HepG2 (cell line): ENCODE measurements around the gene NFKBIL1. TPM values are rescaled to one million over a fixed set of nuclear protein-coding genes. Genes with fewer than 3 reads are reported as not detected.

ENCODE experiments used
- ATAC-seq: fragments of 200-7000 bp; cut with Tn5 transposase; 3 replicates; pipeline ENCODE4 v1.9.1; 2020; ENCODE audit warnings: mild to moderate bottlenecking, moderate library complexity
- BruUV-seq: library from RNA; stranded (reverse); fragments of 400-500 nt; replicated peaks from 2 replicates; lab custom pipeline; 2021; lab: Mats Ljungman, UMichigan
- CTCF ChIA-PET: fragments of 300-600 bp; formaldehyde crosslinking; extraction: SDS; loops from one replicate; lab custom pipeline; 2021; ENCODE audit warnings: low total read pairs, inconsistent platforms, low intra/inter-chr PET ratio; lab: Yijun Ruan, JAX
- POLR2A ChIA-PET: fragments of 350-600 bp; sonication (Branson Sonifier 250); formaldehyde crosslinking; loops from one replicate; lab custom pipeline; 2020; ENCODE audit warnings: antibody characterized with exemption, inconsistent platforms; lab: Yijun Ruan, JAX
- DNase-seq: peaks from one replicate; pipeline ENCODE4 v3.0.0-alpha.2; 2015; ENCODE audit warnings: low spot score
- FAIRE-seq: peaks from 3 replicates; lab custom pipeline; 2011; peaks lifted over from hg19 to GRCh38; lab: Jason Lieb, UNC
- H2AFZ ChIP-seq: one replicate; pipeline ENCODE4 v1.6.1; 2011; ENCODE audit warnings: low read length, inconsistent platforms
- H3K27ac ChIP-seq: fragments of 300-600 bp; 3 replicates; pipeline ENCODE4 v1.8.0; 2011; ENCODE audit warnings: mixed run types, mild to moderate bottlenecking, mixed read lengths, low read length, inconsistent platforms; ENCODE audit not compliant: insufficient read depth; ENCODE audit errors: extremely low read length
- H3K27me3 ChIP-seq, 2 experiments: fragments of 200-600 bp in 1 of 2; 2 replicates in 1 of 2; 3 replicates in 1 of 2; pipeline versions ENCODE4 v1.6.0 to v1.8.0; 2011; ENCODE audit warnings: low read length in 2 of 2, mild to moderate bottlenecking in 2 of 2, moderate library complexity in 2 of 2, inconsistent platforms in 1 of 2; ENCODE audit not compliant: insufficient read depth in 2 of 2, control insufficient read depth in 1 of 2
- H3K36me3 ChIP-seq, 2 experiments: fragments of 200-600 bp in 1 of 2; replicated peaks in 1 of 2; 2 replicates in 1 of 2; 3 replicates in 1 of 2; pipeline versions ENCODE4 v1.5.1 to v1.8.0; 2011; ENCODE audit warnings: low read length in 2 of 2, inconsistent platforms in 1 of 2; ENCODE audit not compliant: insufficient read depth in 2 of 2, control insufficient read depth in 1 of 2
- H3K4me1 ChIP-seq: 2 replicates; pipeline ENCODE4 v1.5.1; 2012; ENCODE audit warnings: low read length, inconsistent platforms; ENCODE audit not compliant: insufficient read depth
- H3K4me2 ChIP-seq: 2 replicates; pipeline ENCODE4 v1.6.0; 2011; ENCODE audit warnings: low read depth, low read length, inconsistent platforms
- H3K4me3 ChIP-seq, 3 experiments: fragments of 200-600 bp in 1 of 3; sonication (generic), shearing (Covaris generic) in 1 of 3; replicated peaks in 1 of 3; 2 replicates each; pipeline ENCODE4 v1.5.1; 2011 to 2016; ENCODE audit warnings: low read length in 3 of 3, inconsistent platforms in 2 of 3, low read depth in 2 of 3, mild to moderate bottlenecking in 2 of 3, control low read depth in 1 of 3, mixed read lengths in 1 of 3; ENCODE audit not compliant: insufficient read depth in 1 of 3
- H3K79me2 ChIP-seq: one replicate; pipeline ENCODE4 v1.6.1; 2011; ENCODE audit warnings: low read length, inconsistent platforms; ENCODE audit not compliant: insufficient read depth
- H3K9ac ChIP-seq: 2 replicates; pipeline ENCODE4 v1.6.0; 2011; ENCODE audit warnings: mild to moderate bottlenecking, low read depth, low read length, inconsistent platforms; ENCODE audit not compliant: insufficient read depth
- H3K9me3 ChIP-seq: 2 replicates; pipeline ENCODE4 v1.5.1; 2012; ENCODE audit warnings: mild to moderate bottlenecking, low read length
- H4K20me1 ChIP-seq: 2 replicates; pipeline ENCODE4 v1.6.0; 2011; ENCODE audit warnings: inconsistent platforms, mild to moderate bottlenecking, low read length, moderate library complexity; ENCODE audit not compliant: insufficient read depth
- CTCF ChIP-seq: sonication (generic); formaldehyde crosslinking; IDR thresholded peaks from 2 replicates; pipeline ENCODE4 v1.5.0; 2020; ENCODE audit warnings: mild to moderate bottlenecking, missing genetic modification reagents, moderate library complexity
- HDAC6 ChIP-seq: fragments of 200-600 bp; sonication (generic); IDR thresholded peaks from 2 replicates; pipeline ENCODE4 v1.7.0; 2017; ENCODE audit warnings: mild to moderate bottlenecking, antibody characterized with exemption, low read length, low read depth
- NCOA2 ChIP-seq: sonication (generic); formaldehyde crosslinking; IDR thresholded peaks from 2 replicates; pipeline ENCODE4 v1.8.0; 2022; ENCODE audit warnings: inconsistent platforms
- NR2C2 ChIP-seq: sonication (generic); formaldehyde crosslinking; IDR thresholded peaks from 2 replicates; pipeline ENCODE4 v1.4.0; 2020; ENCODE audit warnings: missing genetic modification reagents, mild to moderate bottlenecking, moderate library complexity, borderline replicate concordance
- POLR2A ChIP-seq, 2 experiments: IDR thresholded peaks; 2 replicates each; pipeline ENCODE4 v1.6.1; 2011; ENCODE audit warnings: low read depth in 2 of 2, low read length in 2 of 2, mild to moderate bottlenecking in 1 of 2, moderate library complexity in 1 of 2; ENCODE audit not compliant: insufficient read depth in 1 of 2
- RERE ChIP-seq: IDR thresholded peaks from 2 replicates; pipeline ENCODE4 v1.6.1; 2016; ENCODE audit warnings: low read depth, missing genetic modification reagents, missing compliant biosample characterization
- SIX1 ChIP-seq: sonication (generic); formaldehyde crosslinking; IDR thresholded peaks from 2 replicates; pipeline ENCODE4 v1.4.0; 2020; ENCODE audit warnings: missing genetic modification reagents, borderline replicate concordance
- SIX4 ChIP-seq: sonication (generic); formaldehyde crosslinking; IDR thresholded peaks from 2 replicates; pipeline ENCODE4 v1.4.0; 2020; ENCODE audit warnings: missing genetic modification reagents
- ZBTB38 ChIP-seq: sonication (generic); formaldehyde crosslinking; IDR thresholded peaks from 2 replicates; pipeline ENCODE4 v1.5.1; 2020; ENCODE audit warnings: mild to moderate bottlenecking, missing genetic modification reagents
- ZFX ChIP-seq: sonication (generic); formaldehyde crosslinking; IDR thresholded peaks from 2 replicates; pipeline ENCODE4 v1.4.0; 2020; ENCODE audit warnings: mild to moderate bottlenecking, low read depth, missing genetic modification reagents, moderate library complexity
- ZNF121 ChIP-seq: sonication (generic); formaldehyde crosslinking; IDR thresholded peaks from 2 replicates; pipeline ENCODE4 v1.5.0; 2020; ENCODE audit warnings: mild to moderate bottlenecking, missing genetic modification reagents
- ZNF230 ChIP-seq: sonication (generic); formaldehyde crosslinking; IDR thresholded peaks from 2 replicates; pipeline ENCODE4 v1.4.0; 2020; ENCODE audit warnings: mild to moderate bottlenecking, missing genetic modification reagents
- ZNF232 ChIP-seq: sonication (generic); formaldehyde crosslinking; IDR thresholded peaks from 2 replicates; pipeline ENCODE4 v1.4.0; 2020; ENCODE audit warnings: missing genetic modification reagents, borderline replicate concordance
- ZNF317 ChIP-seq: sonication (generic); formaldehyde crosslinking; IDR thresholded peaks from 2 replicates; pipeline ENCODE4 v1.5.0; 2020; ENCODE audit warnings: mild to moderate bottlenecking, missing genetic modification reagents
- ZNF670 ChIP-seq: sonication (generic); formaldehyde crosslinking; IDR thresholded peaks from 2 replicates; pipeline ENCODE4 v1.8.0; 2022; ENCODE audit warnings: mild to moderate bottlenecking, missing genetic modification reagents, borderline replicate concordance
- ZNF781 ChIP-seq: sonication (generic); formaldehyde crosslinking; IDR thresholded peaks from 2 replicates; pipeline ENCODE4 v1.5.1; 2020; ENCODE audit warnings: borderline replicate concordance, mild to moderate bottlenecking, missing genetic modification reagents; ENCODE audit errors: not compliant biosample characterization
- ZNF816 ChIP-seq: sonication (generic); formaldehyde crosslinking; IDR thresholded peaks from 2 replicates; pipeline ENCODE4 v1.8.0; 2022; ENCODE audit warnings: missing genetic modification reagents, mild to moderate bottlenecking, borderline replicate concordance
- ZSCAN22 ChIP-seq: sonication (generic); formaldehyde crosslinking; IDR thresholded peaks from 2 replicates; pipeline ENCODE4 v1.4.0; 2020; ENCODE audit warnings: mild to moderate bottlenecking, missing genetic modification reagents
- WGBS: methylation state at CpG from one replicate; pipeline ENCODE4 v1.1.6; 2017; ENCODE audit warnings: low lambda C conversion rate; 5-methylcytosine and 5-hydroxymethylcytosine counted together
- in situ Hi-C: cut with HindIII; loops from 2 replicates; pipeline ENCODE4 v1.10.0; 2017; ENCODE audit warnings: low pct_unique_long_range_greater_than_20kb; ENCODE audit not compliant: extremely low pct_ligation_motif_present
- intact Hi-C: fragments of 100-400 bp; cut with micrococcal nuclease; formaldehyde crosslinking; loops from one replicate; pipeline ENCODE4 v1.10.0; 2022; ENCODE audit not compliant: unreplicated experiment
- polyA plus RNA-seq, 8 experiments: library from polyadenylated mRNA; depleted of rRNA in 3 of 8; stranded (reverse) in 7 of 8; unstranded in 1 of 8; fragments of >200 nt; fragmentation: Illumina TruSeq in 4 of 8; extraction: Trizol in 4 of 8; gene quantifications; 2 replicates each; pipeline versions ENCODE4 v1.2.1 to v1.2.3, GENCODE V29; 2011 to 2016; ENCODE audit warnings: low read depth in 4 of 8, missing spikeins in 1 of 8, mixed read lengths in 1 of 8; ENCODE audit not compliant: insufficient read depth in 1 of 8
- total RNA-seq, 5 experiments: library from RNA; depleted of rRNA; stranded (reverse); fragments of >200 nt; fragmentation: Illumina TruSeq; extraction: Trizol; gene quantifications; 2 replicates each; pipeline ENCODE4 v1.2.3, GENCODE V29; 2016; ENCODE audit warnings: low read depth in 1 of 5

NFKBIL1 gene
- total and polyA plus RNA-seq, 2 of the 13 experiments (the other 11 are each of a cell fraction or from before 2014, with no cell fraction given) = 9.7 to 19.5 TPM

GRCh38 chr6:31528307-31528777 lies 19.1 kb upstream of the NFKBIL1 start:
- POLR2A ChIA-PET = interaction anchor here (0.8 to 8.3 kb wide), 6 partner anchors 8 to 66 kb away, joined by 3 to 123 read pairs (median 6); partner anchors contain the start of genes DDX39B and MICB
- Histone ChIP-seq H4K20me1 (peaks cover 26% of the 10 kb centered on the region), H3K9ac (no peak overlapping the region), H3K4me1 (peaks cover 75% of the 10 kb centered on the region), H3K79me2 (no peaks in the 10 kb centered on the region), H3K4me2 (no peak overlapping the region), H3K27ac (peak overlapping the region; percentile 68), H3K4me3 (no peak overlapping the region), H2AFZ (no peak overlapping the region), H3K27me3 (no peaks in the 10 kb centered on the region), H3K36me3 (peaks cover 22 to 35% of the 10 kb centered on the region in 2 experiments), H3K9me3 (no peaks in the 10 kb centered on the region)
- ATAC-seq (peak; percentile 48), FAIRE-seq (no peak), DNase-seq (peak; percentile 54)
- in situ Hi-C loops (loop anchor here (5.0 kb wide), 1 partner anchor 36 kb away; no protein-coding TSS in a partner anchor), intact Hi-C loops (loop anchor here (2.0 kb wide), 1 partner anchor 32 kb away; no protein-coding TSS in a partner anchor)
- WGBS = 71% methylated on average over 4 of the region's 4 CpGs
- no TSS peak for BruUV-seq
- CTCF ChIA-PET = no interaction called here
- 0 out of 4 replicates have a peak, but pooled peaks of 1 of the 2 experiments have one; percentile 5 for TF ChIP-seq POLR2A (IDR thresholded peaks at IDR 0.05; ENCODE audit: insufficient read depth in 1 of 2, low read depth in 2 of 2, low read length in 2 of 2)
- TF ChIP-seq NR2C2 (CRISPR knock-in tag) = no peak
- peak; percentile 27; the same call in 1 of the 2 replicates for TF ChIP-seq CTCF (CRISPR knock-in tag)
- TF ChIP-seq ZSCAN22 (CRISPR knock-in tag) = no peak
- TF ChIP-seq ZBTB38 (CRISPR knock-in tag) = 0 out of 2 replicates have a peak, but pooled peaks have one; percentile 2
- TF ChIP-seq ZNF317 = no peak
- TF ChIP-seq NCOA2 (CRISPR knock-in tag) = no peak
- TF ChIP-seq SIX4 (CRISPR knock-in tag) = peak; percentile 62; the same call in 1 of the 2 replicates
- TF ChIP-seq ZNF121 (CRISPR knock-in tag) = no peak
- TF ChIP-seq ZNF232 (CRISPR knock-in tag) = no peak
- TF ChIP-seq ZNF670 (CRISPR knock-in tag) = no peak
- TF ChIP-seq SIX1 (CRISPR knock-in tag) = peak; percentile 82; the same call in 1 of the 2 replicates
- TF ChIP-seq ZNF816 (CRISPR knock-in tag) = no peak
- no peak for TF ChIP-seq HDAC6
- no peak for TF ChIP-seq RERE (CRISPR knock-in tag)
- TF ChIP-seq ZFX = peak; percentile 38; the same call in 1 of the 2 replicates
- 0 out of 2 replicates have a peak, but pooled peaks have one; percentile 51 for TF ChIP-seq ZNF230
- peak; percentile 46 for TF ChIP-seq ZNF781 (CRISPR knock-in tag)
